ENCODE results near the gene SEC23IP.
A peak's percentile ranks its signal among the peaks of the same experiment; 100 is the strongest.

SEC23IP gene

GRCh38 chr10:119892188-119893065 lies at the start of gene SEC23IP:
TSS of gene SEC23IP (plus strand) at chr10:119892730. CDS start at chr10:119892783, 53 bp downstream.
- Mint-ChIP-seq H3K4me1 (peaks cover 34 to 47% of the 10 kb centered on the region in 2 donors), H3K36me3 (peaks cover 7 to 33% of the 10 kb centered on the region in 2 donors), H3K4me3 (peak within 1 kb of the TSS; percentile 91 to 95), H3K9me3 (peaks cover 3% of the 10 kb centered on the region in 2 donors), H3K27me3 (no peaks in the 10 kb centered on the region), H3K27ac (peak within 1 kb of the TSS; percentile 97)
- DNase-seq (peak; percentile 94), ATAC-seq (replicated peaks) (peak; percentile 99 to 100)

- H3K4me1 Mint-ChIP-seq = peaks cover 0 to 2% of the 10 kb centered on the region in 2 donors
- no peak overlapping the region for H3K4me3 Mint-ChIP-seq
- H3K27ac Mint-ChIP-seq = peak overlapping the region; percentile 44
- peaks cover 35 to 60% of the 10 kb centered on the region in 2 donors for H3K36me3 Mint-ChIP-seq
- DNase-seq (no peak), ATAC-seq (replicated peaks) (no peak)
- no peaks in the 10 kb centered on the region for H3K9me3 Mint-ChIP-seq
- no peaks in the 10 kb centered on the region for H3K27me3 Mint-ChIP-seq
These were observed 46.9 kb upstream of the SEC23IP start for GRCh38 chr10:119845656-119846055.

- H3K4me3 Mint-ChIP-seq = no peak overlapping the region
- ATAC-seq (replicated peaks) (no peak), DNase-seq (no peak)
- H3K36me3 Mint-ChIP-seq = peaks cover 28 to 46% of the 10 kb centered on the region in 2 donors
- no peaks in the 10 kb centered on the region for H3K27me3 Mint-ChIP-seq
- H3K9me3 Mint-ChIP-seq = no peaks in the 10 kb centered on the region
- H3K27ac Mint-ChIP-seq = no peak overlapping the region
- peaks cover 0 to 2% of the 10 kb centered on the region in 2 donors for H3K4me1 Mint-ChIP-seq
These were observed 43.3 kb upstream of the SEC23IP start for GRCh38 chr10:119849031-119849789.

GRCh38 chr10:119849944-119850343 lies 42.6 kb upstream of the SEC23IP start:
- ATAC-seq (replicated peaks) = no peak
- no peak for DNase-seq
- Mint-ChIP-seq H3K4me3 (no peak overlapping the region), H3K36me3 (peaks cover 25 to 39% of the 10 kb centered on the region in 2 donors), H3K9me3 (no peaks in the 10 kb centered on the region), H3K27ac (no peak overlapping the region), H3K27me3 (no peaks in the 10 kb centered on the region), H3K4me1 (peaks cover 0 to 2% of the 10 kb centered on the region in 2 donors)

GRCh38 chr10:119852277-119852676 lies 40.3 kb upstream of the SEC23IP start:
- H3K27me3 Mint-ChIP-seq = no peaks in the 10 kb centered on the region
- no peak overlapping the region for H3K4me3 Mint-ChIP-seq
- no peak for DNase-seq
- no peaks in the 10 kb centered on the region for H3K4me1 Mint-ChIP-seq
- no peak overlapping the region for H3K27ac Mint-ChIP-seq
- no peak for ATAC-seq (replicated peaks)
- peaks cover 21 to 37% of the 10 kb centered on the region in 2 donors for H3K36me3 Mint-ChIP-seq
- no peaks in the 10 kb centered on the region for H3K9me3 Mint-ChIP-seq

- Mint-ChIP-seq H3K4me3 (no peak overlapping the region), H3K27me3 (no peaks in the 10 kb centered on the region), H3K36me3 (peaks cover 24 to 37% of the 10 kb centered on the region in 2 donors), H3K9me3 (no peaks in the 10 kb centered on the region), H3K27ac (no peak overlapping the region), H3K4me1 (no peaks in the 10 kb centered on the region)
- ATAC-seq (replicated peaks) (no peak), DNase-seq (no peak)
These were observed 39.7 kb upstream of the SEC23IP start for GRCh38 chr10:119852822-119853221.

- no peaks in the 10 kb centered on the region for H3K9me3 Mint-ChIP-seq
- H3K36me3 Mint-ChIP-seq = peaks cover 20 to 34% of the 10 kb centered on the region in 2 donors
- H3K27ac Mint-ChIP-seq = no peak overlapping the region
- no peak for ATAC-seq (replicated peaks)
- no peak for DNase-seq
- no peaks in the 10 kb centered on the region for H3K27me3 Mint-ChIP-seq
- no peak overlapping the region for H3K4me3 Mint-ChIP-seq
- no peaks in the 10 kb centered on the region for H3K4me1 Mint-ChIP-seq
These were observed 39.0 kb upstream of the SEC23IP start for GRCh38 chr10:119853574-119853973.

- Mint-ChIP-seq H3K9me3 (no peaks in the 10 kb centered on the region), H3K27ac (no peak overlapping the region), H3K27me3 (no peaks in the 10 kb centered on the region), H3K4me3 (no peak overlapping the region), H3K4me1 (peaks cover 6 to 9% of the 10 kb centered on the region in 2 donors), H3K36me3 (peaks cover 16 to 23% of the 10 kb centered on the region in 2 donors)
- no peak for ATAC-seq (replicated peaks)
- no peak for DNase-seq
These were observed 34.5 kb upstream of the SEC23IP start for GRCh38 chr10:119858063-119858462.

GRCh38 chr10:119859420-119860258 lies 32.9 kb upstream of the SEC23IP start:
- Mint-ChIP-seq H3K27me3 (no peaks in the 10 kb centered on the region), H3K9me3 (peaks cover 0 to 2% of the 10 kb centered on the region in 2 donors), H3K4me1 (peaks cover 7 to 9% of the 10 kb centered on the region in 2 donors), H3K4me3 (no peak overlapping the region), H3K36me3 (peaks cover 18 to 29% of the 10 kb centered on the region in 2 donors), H3K27ac (peak overlapping the region; percentile 15)
- no peak for DNase-seq
- ATAC-seq (replicated peaks) = peak; percentile 42 to 49

GRCh38 chr10:119860866-119861607 lies 31.5 kb upstream of the SEC23IP start:
- no peak overlapping the region for H3K27ac Mint-ChIP-seq
- peaks cover 8 to 9% of the 10 kb centered on the region in 2 donors for H3K4me1 Mint-ChIP-seq
- H3K4me3 Mint-ChIP-seq = no peak overlapping the region
- peaks cover 18 to 29% of the 10 kb centered on the region in 2 donors for H3K36me3 Mint-ChIP-seq
- no peak for ATAC-seq (replicated peaks)
- H3K9me3 Mint-ChIP-seq = peaks cover 0 to 2% of the 10 kb centered on the region in 2 donors
- DNase-seq = no peak
- no peaks in the 10 kb centered on the region for H3K27me3 Mint-ChIP-seq

GRCh38 chr10:119862524-119862923 lies 30.0 kb upstream of the SEC23IP start:
- H3K27me3 Mint-ChIP-seq = no peaks in the 10 kb centered on the region
- peaks cover 18 to 34% of the 10 kb centered on the region in 2 donors for H3K36me3 Mint-ChIP-seq
- H3K27ac Mint-ChIP-seq = no peak overlapping the region
- DNase-seq (no peak), ATAC-seq (replicated peaks) (no peak)
- no peak overlapping the region for H3K4me3 Mint-ChIP-seq
- peaks cover 0 to 2% of the 10 kb centered on the region in 2 donors for H3K9me3 Mint-ChIP-seq
- H3K4me1 Mint-ChIP-seq = peaks cover 14 to 17% of the 10 kb centered on the region in 2 donors

- peaks cover 0 to 2% of the 10 kb centered on the region in 2 donors for H3K9me3 Mint-ChIP-seq
- no peak overlapping the region for H3K4me3 Mint-ChIP-seq
- H3K27ac Mint-ChIP-seq = peak overlapping the region; percentile 42
- H3K36me3 Mint-ChIP-seq = peaks cover 14 to 37% of the 10 kb centered on the region in 2 donors
- DNase-seq (no peak), ATAC-seq (replicated peaks) (no peak)
- H3K4me1 Mint-ChIP-seq = peaks cover 20 to 28% of the 10 kb centered on the region in 2 donors
- no peaks in the 10 kb centered on the region for H3K27me3 Mint-ChIP-seq
These were observed 28.5 kb upstream of the SEC23IP start for GRCh38 chr10:119863951-119864565.

GRCh38 chr10:119865699-119866240 lies 26.8 kb upstream of the SEC23IP start:
- no peak overlapping the region for H3K27ac Mint-ChIP-seq
- DNase-seq (no peak), ATAC-seq (replicated peaks) (no peak)
- peaks cover 16 to 26% of the 10 kb centered on the region in 2 donors for H3K4me1 Mint-ChIP-seq
- H3K27me3 Mint-ChIP-seq = no peaks in the 10 kb centered on the region
- no peak overlapping the region for H3K4me3 Mint-ChIP-seq
- H3K36me3 Mint-ChIP-seq = peaks cover 12 to 37% of the 10 kb centered on the region in 2 donors
- peaks cover 0 to 2% of the 10 kb centered on the region in 2 donors for H3K9me3 Mint-ChIP-seq

Measured in stimulated activated naive B cell treated with anti-CD40 and anti-IgM and Interleukin-4, amounts not matched to agents 10 μg/mL and 1 μg/mL and 100 μg/mL, for 72 hours (primary cell).